Measurements from ENCODE around the gene HOXA10.

The HOXA10 gene

GRCh38 chr7:27143023-27143949, 30.8 kb downstream of the HOXA10 start, which contains the start of gene HOXA5:
Gene HOXA5 (minus strand): TSS chr7:27143681. CDS start chr7:27143607, 74 bp downstream.
- DNase-seq, result no peak

GRCh38 chr7:27142580-27143022, 31.5 kb downstream of the HOXA10 start:
- no peak for DNase-seq

- no peak for DNase-seq
Observed at GRCh38 chr7:27141923-27142579, 32.1 kb downstream of the HOXA10 start.

- no peak for DNase-seq
Observed at GRCh38 chr7:27141137-27141922, 32.8 kb downstream of the HOXA10 start.

- no peak for DNase-seq
Observed at GRCh38 chr7:27140126-27140857, 33.8 kb downstream of the HOXA10 start.

- DNase-seq, result no peak
Observed at GRCh38 chr7:27139334-27140125, 34.6 kb downstream of the HOXA10 start.

GRCh38 chr7:27138985-27139333, 35.2 kb downstream of the HOXA10 start:
- no peak for DNase-seq

GRCh38 chr7:27138472-27138871, 35.6 kb downstream of the HOXA10 start:
- DNase-seq, result no peak

- DNase-seq, result no peak
Observed at GRCh38 chr7:27137640-27138315, 36.3 kb downstream of the HOXA10 start.

- DNase-seq, result no peak
Observed at GRCh38 chr7:27134392-27134791, 39.7 kb downstream of the HOXA10 start.

GRCh38 chr7:27133409-27134231, 40.5 kb downstream of the HOXA10 start:
- no peak for DNase-seq

GRCh38 chr7:27132978-27133377, 41.1 kb downstream of the HOXA10 start:
- DNase-seq, result no peak

- no peak for DNase-seq
Observed at GRCh38 chr7:27132214-27132613, 41.9 kb downstream of the HOXA10 start.

- DNase-seq, result no peak
Observed at GRCh38 chr7:27131390-27131819, 42.7 kb downstream of the HOXA10 start.

GRCh38 chr7:27130540-27131389, 43.4 kb downstream of the HOXA10 start, which contains the start of gene HOXA4:
Gene HOXA4 (minus strand): TSS chr7:27130757. CDS start chr7:27130733, 24 bp downstream.
- peak; percentile 78 for DNase-seq

GRCh38 chr7:27129729-27130539, 44.2 kb downstream of the HOXA10 start:
- no peak for DNase-seq

GRCh38 chr7:27128776-27129728, 45.1 kb downstream of the HOXA10 start:
- no peak for DNase-seq

Measured in NK-92 treated with Interleukin-12 subunit alpha and Interleukin-12 subunit beta, amount 100 ng/mL, for 24 hours (cell line).